Naive thymus-derived CD4-positive, alpha-beta T cell (primary cell): Measurements from ENCODE around the gene SLC5A12. TPM values are rescaled to one million over a fixed set of nuclear protein-coding genes. Genes with fewer than 3 reads are reported as not detected.

Experiments
- ATAC-seq: fragments of 150-1000 bp; cut with Tn5 transposase; 2 replicates; pipeline ENCODE4 v1.10.0; 2021; ENCODE audit warnings: mild to moderate bottlenecking, moderate library complexity
- CTCF ChIA-PET: fragments of 350-600 bp; sonication (Branson Sonifier 250); formaldehyde crosslinking; loops from one replicate; lab custom pipeline; 2021; ENCODE audit warnings: antibody characterized with exemption; lab: Charles Lee
- POLR2A ChIA-PET: fragments of 350-600 bp; sonication (Branson Sonifier 250); formaldehyde crosslinking; loops from one replicate; lab custom pipeline; 2021; ENCODE audit warnings: antibody characterized with exemption, inconsistent platforms; lab: Charles Lee
- DNase-seq, 9 donors: peaks; one replicate each; pipeline versions ENCODE4 v3.0.0 to v3.0.0-alpha.2; 2020 to 2022; ENCODE audit warnings: mixed read lengths in 1 of 9
- H3K27ac ChIP-seq: one replicate; pipeline ENCODE4 v1.7.0; 2013; ENCODE audit warnings: mild to moderate bottlenecking, low read depth, low read length, moderate library complexity
- H3K27me3 ChIP-seq, 2 donors: one replicate each; pipeline ENCODE4 v1.7.0; 2013; ENCODE audit warnings: low read length in 2 of 2, mild to moderate bottlenecking in 2 of 2, moderate library complexity in 2 of 2; ENCODE audit not compliant: control insufficient read depth in 2 of 2, insufficient read depth in 2 of 2
- H3K36me3 ChIP-seq, 3 experiments: 1 replicate in 2 of 3; 2 replicates in 1 of 3; pipeline ENCODE4 v1.7.0; 2013; ENCODE audit warnings: low read length in 3 of 3, mild to moderate bottlenecking in 3 of 3, moderate library complexity in 1 of 3; ENCODE audit not compliant: insufficient read depth in 3 of 3, control insufficient read depth in 2 of 3
- H3K4me1 ChIP-seq, 2 donors: one replicate each; pipeline ENCODE4 v1.7.0; 2013; ENCODE audit warnings: low read length in 2 of 2, mild to moderate bottlenecking in 2 of 2, moderate library complexity in 1 of 2; ENCODE audit not compliant: control insufficient read depth in 2 of 2, insufficient read depth in 2 of 2
- H3K4me3 ChIP-seq: 2 replicates; pipeline ENCODE4 v1.7.0; 2013; ENCODE audit warnings: mild to moderate bottlenecking, low read length
- H3K9me3 ChIP-seq, 3 experiments: 1 replicate in 2 of 3; 2 replicates in 1 of 3; pipeline ENCODE4 v1.7.0; 2013; ENCODE audit warnings: low read length in 3 of 3; ENCODE audit not compliant: control insufficient read depth in 2 of 3
- H3K27ac Mint-ChIP-seq, 9 donors: one replicate each; pipeline ENCODE4 v1.8.0; 2020 to 2022; ENCODE audit warnings: mixed read lengths in 9 of 9, mild to moderate bottlenecking in 8 of 9, moderate library complexity in 5 of 9, inconsistent platforms in 2 of 9
- H3K27me3 Mint-ChIP-seq, 5 donors: one replicate each; pipeline ENCODE4 v1.8.0; 2021 to 2022; ENCODE audit warnings: mixed read lengths in 5 of 5, mild to moderate bottlenecking in 1 of 5
- H3K36me3 Mint-ChIP-seq, 5 donors: one replicate each; pipeline ENCODE4 v1.8.0; 2020 to 2022; ENCODE audit warnings: mixed read lengths in 5 of 5, mild to moderate bottlenecking in 3 of 5, inconsistent platforms in 1 of 5
- H3K4me1 Mint-ChIP-seq, 7 donors: one replicate each; pipeline ENCODE4 v1.8.0; 2020 to 2022; ENCODE audit warnings: mixed read lengths in 7 of 7, mild to moderate bottlenecking in 3 of 7, inconsistent platforms in 1 of 7
- H3K4me3 Mint-ChIP-seq, 10 donors: one replicate each; pipeline ENCODE4 v1.8.0; 2020 to 2022; ENCODE audit warnings: mild to moderate bottlenecking in 10 of 10, mixed read lengths in 10 of 10, moderate library complexity in 6 of 10, inconsistent platforms in 2 of 10
- H3K9me3 Mint-ChIP-seq, 11 donors: one replicate each; pipeline ENCODE4 v1.8.0; 2020 to 2022; ENCODE audit warnings: mixed read lengths in 11 of 11, mild to moderate bottlenecking in 4 of 11, inconsistent platforms in 1 of 11, moderate library complexity in 1 of 11
- intact Hi-C, 2 donors: fragments of 100-400 bp; cut with micrococcal nuclease; formaldehyde crosslinking; loops; one replicate each; pipeline ENCODE4 v1.15.1; 2023
- polyA plus RNA-seq, 2 donors: library from polyadenylated mRNA; unstranded; fragments of 300-500 nt; fragmentation: Illumina TruSeq; gene quantifications; one replicate each; pipeline ENCODE4 v1.2.3, GENCODE V29; 2021
- total RNA-seq, 6 experiments: library from RNA in 5 of 6; stranded (reverse) in 5 of 6; gene quantifications; 1 replicate in 5 of 6; 2 replicates in 1 of 6; pipeline ENCODE4 v1.2.3 and lab custom pipeline; 2021 to 2026

Gene SLC5A12
- total and polyA plus RNA-seq, 7 experiments from 2014 or later = not detected

- no peaks in the 10 kb centered on the region for H3K4me1 ChIP-seq
- Mint-ChIP-seq H3K9me3 (peaks cover 0 to 10% (median 0%) of the 10 kb centered on the region in 11 donors), H3K27me3 (no peaks in the 10 kb centered on the region), H3K4me3 (no peak overlapping the region), H3K36me3 (no peaks in the 10 kb centered on the region), H3K4me1 (no peaks in the 10 kb centered on the region), H3K27ac (no peak overlapping the region)
- intact Hi-C loops = no loop called here
- POLR2A ChIA-PET = no interaction called here
- ATAC-seq = no peak
- CTCF ChIA-PET = no interaction called here
- H3K36me3 ChIP-seq = no peaks in the 10 kb centered on the region
- H3K9me3 ChIP-seq = no peaks in the 10 kb centered on the region
- no peak for DNase-seq
- H3K4me3 ChIP-seq = no peak overlapping the region
- H3K27me3 ChIP-seq = no peaks in the 10 kb centered on the region
- H3K27ac ChIP-seq = no peak overlapping the region
These were observed 98.7 kb downstream of the SLC5A12 start for GRCh38 chr11:26623076-26623659.

- DNase-seq (no peak), ATAC-seq (no peak)
- H3K4me1 Mint-ChIP-seq = no peaks in the 10 kb centered on the region
- CTCF ChIA-PET = no interaction called here
- no peaks in the 10 kb centered on the region for H3K27me3 Mint-ChIP-seq
- Histone ChIP-seq H3K36me3 (no peaks in the 10 kb centered on the region), H3K4me1 (no peaks in the 10 kb centered on the region), H3K9me3 (no peaks in the 10 kb centered on the region), H3K27me3 (no peaks in the 10 kb centered on the region), H3K27ac (no peak overlapping the region), H3K4me3 (no peak overlapping the region)
- no peak overlapping the region for H3K4me3 Mint-ChIP-seq
- intact Hi-C loops = no loop called here
- peaks cover 0 to 11% (median 0%) of the 10 kb centered on the region in 11 donors for H3K9me3 Mint-ChIP-seq
- H3K27ac Mint-ChIP-seq = no peak overlapping the region
- no peaks in the 10 kb centered on the region for H3K36me3 Mint-ChIP-seq
- POLR2A ChIA-PET = no interaction called here
These were observed 99.7 kb downstream of the SLC5A12 start for GRCh38 chr11:26622181-26622580.

GRCh38 chr11:26621132-26621531 lies 100.7 kb downstream of the SLC5A12 start:
- H3K27ac Mint-ChIP-seq = no peak overlapping the region
- no peaks in the 10 kb centered on the region for H3K36me3 ChIP-seq
- H3K4me3 Mint-ChIP-seq = no peak overlapping the region
- peaks cover 0 to 11% (median 2%) of the 10 kb centered on the region in 11 donors for H3K9me3 Mint-ChIP-seq
- H3K27ac ChIP-seq = no peak overlapping the region
- no peaks in the 10 kb centered on the region for H3K27me3 ChIP-seq
- H3K4me1 ChIP-seq = no peaks in the 10 kb centered on the region
- POLR2A ChIA-PET = no interaction called here
- ATAC-seq (no peak), DNase-seq (no peak)
- no peaks in the 10 kb centered on the region for H3K4me1 Mint-ChIP-seq
- H3K27me3 Mint-ChIP-seq = no peaks in the 10 kb centered on the region
- intact Hi-C loops = no loop called here
- CTCF ChIA-PET = no interaction called here
- no peak overlapping the region for H3K4me3 ChIP-seq
- no peaks in the 10 kb centered on the region for H3K36me3 Mint-ChIP-seq
- no peaks in the 10 kb centered on the region for H3K9me3 ChIP-seq

GRCh38 chr11:26620282-26621045 lies 101.4 kb downstream of the SLC5A12 start:
- Histone ChIP-seq H3K4me3 (no peak overlapping the region), H3K36me3 (no peaks in the 10 kb centered on the region), H3K9me3 (no peaks in the 10 kb centered on the region), H3K27ac (no peak overlapping the region), H3K4me1 (no peaks in the 10 kb centered on the region), H3K27me3 (no peaks in the 10 kb centered on the region)
- ChIA-PET CTCF (no interaction called here), POLR2A (no interaction called here)
- Mint-ChIP-seq H3K9me3 (peaks cover 0 to 10% (median 2%) of the 10 kb centered on the region in 11 donors), H3K27ac (no peak overlapping the region), H3K4me1 (no peaks in the 10 kb centered on the region), H3K36me3 (no peaks in the 10 kb centered on the region), H3K4me3 (no peak overlapping the region), H3K27me3 (no peaks in the 10 kb centered on the region)
- DNase-seq (no peak), ATAC-seq (no peak)
- intact Hi-C loops = no loop called here

GRCh38 chr11:26618441-26618840 lies 103.4 kb downstream of the SLC5A12 start:
- no peak overlapping the region for H3K27ac ChIP-seq

More at GRCh38 chr11:26618441-26618840, 103.4 kb downstream of the SLC5A12 start:
- H3K27ac Mint-ChIP-seq = no peak overlapping the region
- Histone ChIP-seq H3K4me1 (no peaks in the 10 kb centered on the region), H3K4me3 (no peak overlapping the region), H3K9me3 (no peaks in the 10 kb centered on the region), H3K27me3 (no peaks in the 10 kb centered on the region), H3K36me3 (no peaks in the 10 kb centered on the region)
- ChIA-PET CTCF (no interaction called here), POLR2A (no interaction called here)
- no peak overlapping the region for H3K4me3 Mint-ChIP-seq
- H3K4me1 Mint-ChIP-seq = no peaks in the 10 kb centered on the region
- ATAC-seq (no peak), DNase-seq (no peak)
- no peaks in the 10 kb centered on the region for H3K27me3 Mint-ChIP-seq
- intact Hi-C loops = no loop called here
- no peaks in the 10 kb centered on the region for H3K36me3 Mint-ChIP-seq
- H3K9me3 Mint-ChIP-seq = peaks cover 0 to 9% (median 3%) of the 10 kb centered on the region in 11 donors

Other genes with a start within 250 kb of the SLC5A12 start
- not detected for gene MUC15, start 149.8 kb downstream of the SLC5A12 start, total RNA-seq
- gene MUC15, start 149.8 kb downstream of the SLC5A12 start, polyA plus RNA-seq = not detected